K562 (cell line): ENCODE data around the gene FAM174C. TPM values are rescaled to one million over a fixed set of nuclear protein-coding genes. Genes with fewer than 3 reads are reported as not detected.
A peak's percentile ranks its signal among the peaks of the same experiment; 100 is the strongest.

ENCODE experiments used
- AFF4 ChIP-seq: sonication (generic); formaldehyde crosslinking; IDR thresholded peaks from 2 replicates; pipeline ENCODE4 v1.8.0; 2023; ENCODE audit warnings: mild to moderate bottlenecking, missing genetic modification reagents
- BCOR ChIP-seq: fragments of 450-650 bp; IDR thresholded peaks from 2 replicates; pipeline ENCODE4 v1.6.1; 2016
- CBX3 ChIP-seq, 2 experiments: IDR thresholded peaks; 1 replicate in 1 of 2; 2 replicates in 1 of 2; pipeline ENCODE4 v1.6.1; 2012; ENCODE audit warnings: inconsistent platforms in 2 of 2, low read length in 2 of 2, borderline replicate concordance in 1 of 2, control low read depth in 1 of 2
- CC2D1A ChIP-seq: fragments of 450-650 bp; IDR thresholded peaks from 2 replicates; pipeline ENCODE4 v1.6.1; 2017; ENCODE audit warnings: mild to moderate bottlenecking
- GABPB1 ChIP-seq: sonication (generic); formaldehyde crosslinking; IDR thresholded peaks from 2 replicates; pipeline ENCODE4 v1.8.0; 2022; ENCODE audit warnings: mild to moderate bottlenecking, missing genetic modification reagents
- HDAC2 ChIP-seq: fragments of 450-650 bp; IDR thresholded peaks from 2 replicates; pipeline ENCODE4 v1.6.1; 2016; ENCODE audit warnings: mild to moderate bottlenecking
- HNRNPL ChIP-seq: fragments of 200-400 bp; formaldehyde crosslinking; IDR thresholded peaks from 2 replicates; pipeline ENCODE4 v1.6.1; 2017; ENCODE audit warnings: low read depth, mild to moderate bottlenecking, low read length
- HNRNPLL ChIP-seq: fragments of 200-400 bp; formaldehyde crosslinking; IDR thresholded peaks from 2 replicates; pipeline ENCODE4 v1.6.1; 2017; ENCODE audit warnings: low read length, low read depth, mild to moderate bottlenecking; ENCODE audit not compliant: poor library complexity, severe bottlenecking
- L3MBTL2 ChIP-seq: fragments of 450-650 bp; IDR thresholded peaks from 2 replicates; pipeline ENCODE4 v1.6.1; 2016; ENCODE audit warnings: mild to moderate bottlenecking, moderate library complexity
- MAFF ChIP-seq: IDR thresholded peaks from 2 replicates; pipeline ENCODE4 v1.6.1; 2012; ENCODE audit warnings: low read length, improper control_type of control experiment
- MAZ ChIP-seq, 2 experiments: fragments of 450-650 bp in 1 of 2; sonication (generic) in 1 of 2; formaldehyde crosslinking; IDR thresholded peaks in 1 of 2; conservative IDR thresholded peaks in 1 of 2; 2 replicates each; pipeline versions ENCODE4 v1.4.0 to v1.5.0; 2020; ENCODE audit warnings: mild to moderate bottlenecking in 1 of 2, missing genetic modification reagents in 1 of 2
- NKRF ChIP-seq: fragments of 450-650 bp; IDR thresholded peaks from 2 replicates; pipeline ENCODE4 v1.6.1; 2016; ENCODE audit warnings: borderline replicate concordance
- NR2C2 ChIP-seq, 2 experiments: fragments of 200-800 bp in 1 of 2; sonication (Bioruptor generic) in 1 of 2; sonication (generic) in 1 of 2; formaldehyde crosslinking in 1 of 2; IDR thresholded peaks; 2 replicates each; pipeline versions ENCODE4 v1.6.1 to v1.8.0; 2016 to 2022; ENCODE audit warnings: mild to moderate bottlenecking in 1 of 2, missing compliant biosample characterization in 1 of 2, missing genetic modification characterization in 1 of 2, missing genetic modification reagents in 1 of 2
- NRF1 ChIP-seq, 2 experiments: fragments of 450-650 bp; IDR thresholded peaks in 1 of 2; conservative IDR thresholded peaks in 1 of 2; 2 replicates each; pipeline ENCODE4 v1.6.1; 2014; ENCODE audit warnings: mild to moderate bottlenecking in 2 of 2
- SUPT5H ChIP-seq: fragments of 450-650 bp; IDR thresholded peaks from 2 replicates; pipeline ENCODE4 v1.6.1; 2016
- ZBTB11 ChIP-seq, 3 experiments: fragments of 200-800 bp in 1 of 3; fragments of 250-450 bp in 1 of 3; fragments of 450-650 bp in 1 of 3; sonication (Bioruptor Pico) in 1 of 3; sonication (Bioruptor generic) in 1 of 3; formaldehyde crosslinking in 1 of 3; IDR thresholded peaks; 2 replicates each; pipeline versions ENCODE4 v1.6.1 to v1.8.0; 2016 to 2022; ENCODE audit warnings: mild to moderate bottlenecking in 2 of 3, missing genetic modification characterization in 2 of 3, missing compliant biosample characterization in 1 of 3, moderate library complexity in 1 of 3
- ZBTB7A ChIP-seq: IDR thresholded peaks from 2 replicates; pipeline ENCODE4 v1.6.1; 2011; ENCODE audit warnings: low read depth, mild to moderate bottlenecking, low read length, moderate library complexity, borderline replicate concordance; ENCODE audit not compliant: control insufficient read depth
- ZBTB8A ChIP-seq: fragments of 450-650 bp; IDR thresholded peaks from 2 replicates; pipeline ENCODE4 v1.6.1; 2018; ENCODE audit warnings: mild to moderate bottlenecking, moderate library complexity; ENCODE audit not compliant: partially characterized antibody
- ZNF57 ChIP-seq: fragments of 450-650 bp; formaldehyde crosslinking; IDR thresholded peaks from 2 replicates; pipeline ENCODE4 v1.4.0; 2020; ENCODE audit warnings: mild to moderate bottlenecking, moderate library complexity
- polyA plus RNA-seq, 8 experiments: library from polyadenylated mRNA; depleted of rRNA in 4 of 8; stranded (reverse) in 5 of 8; unstranded in 3 of 8; fragments of >200 nt; fragmentation: Nextera tagmentation in 2 of 8; fragmentation: Illumina TruSeq in 1 of 8; extraction: Ambion mirVana in 2 of 8; extraction: Trizol in 1 of 8; gene quantifications; 2 replicates each; pipeline versions ENCODE4 v1.2.1 to v1.2.3, GENCODE V29; 2011 to 2014; ENCODE audit warnings: inconsistent platforms in 1 of 8, missing spikeins in 1 of 8
- total RNA-seq, 7 experiments: library from RNA; depleted of rRNA in 6 of 7; stranded (reverse); fragments of >200 nt in 6 of 7; fragmentation: Illumina TruSeq in 2 of 7; extraction: Trizol in 2 of 7; gene quantifications; 2 replicates each; pipeline versions ENCODE4 v1.2.1 to v1.2.3, GENCODE V29; 2011 to 2021; ENCODE audit warnings: low replicate concordance in 1 of 7

The FAM174C gene
- total and polyA plus RNA-seq, 9 of the 15 experiments (the other 6 are each of a cell fraction or from before 2014, with no cell fraction given): 0.66 to 89.6 (median 20.3) TPM

GRCh38 chr19:1307320-1307719, 32.0 kb downstream of the FAM174C start (continued):
- TF ChIP-seq ZBTB11 (CRISPR knock-in tag; IDR thresholded peaks at IDR 0.05): 0 out of 6 replicates have a peak, but pooled peaks of 1 of the 3 experiments have one; percentile 48
- TF ChIP-seq L3MBTL2: peak; percentile 31; the same call in 1 of the 2 replicates
- 0 out of 4 replicates have a peak, but pooled peaks of 1 of the 2 experiments have one; percentile 29 for TF ChIP-seq MAZ (CRISPR knock-in tag; conservative IDR thresholded peaks at IDR 0.05 in 1 of 2, IDR thresholded peaks at IDR 0.05 in 1 of 2)
- TF ChIP-seq HNRNPL: no peak
- TF ChIP-seq HDAC2: 0 out of 2 replicates have a peak, but pooled peaks have one; percentile 12
- TF ChIP-seq GABPB1 (CRISPR knock-in tag): peak; percentile 62
- no peak for TF ChIP-seq AFF4 (CRISPR knock-in tag)
- peak; percentile 65 for TF ChIP-seq SUPT5H
- no peak for TF ChIP-seq ZNF57
- no peak for TF ChIP-seq CC2D1A
- no peak for TF ChIP-seq CBX3 (IDR thresholded peaks at IDR 0.05; ENCODE audit: borderline replicate concordance in 1 of 2, low read length in 2 of 2)
- TF ChIP-seq HNRNPLL: peak; percentile 82
- TF ChIP-seq NRF1 (conservative IDR thresholded peaks at IDR 0.05 in 1 of 2, IDR thresholded peaks at IDR 0.05 in 1 of 2): peak; percentile 93 to 94
- TF ChIP-seq NKRF: peak; percentile 17; the same call in 1 of the 2 replicates
- no peak for TF ChIP-seq NR2C2 (CRISPR knock-in tag; IDR thresholded peaks at IDR 0.05)
- peak; percentile 55; the same call in 1 of the 2 replicates for TF ChIP-seq NR2C2 (tag; IDR thresholded peaks at IDR 0.05)
- peak; percentile 54 for TF ChIP-seq BCOR
- no peak for TF ChIP-seq ZBTB8A
- no peak for TF ChIP-seq MAFF
- peak; percentile 54; the same call in 1 of the 2 replicates for TF ChIP-seq ZBTB7A
